Ramos (cell line): Measurements from ENCODE around the gene CDT1.

Experiments used
- in situ Hi-C: fragments of 300-500 bp; cut with MboI; formaldehyde crosslinking; loops from one replicate; pipeline ENCODE4 v1.14.3; 2022; ENCODE audit warnings: low sequenced_read_pairs; ENCODE audit not compliant: unreplicated experiment

CDT1 gene

DNA sequence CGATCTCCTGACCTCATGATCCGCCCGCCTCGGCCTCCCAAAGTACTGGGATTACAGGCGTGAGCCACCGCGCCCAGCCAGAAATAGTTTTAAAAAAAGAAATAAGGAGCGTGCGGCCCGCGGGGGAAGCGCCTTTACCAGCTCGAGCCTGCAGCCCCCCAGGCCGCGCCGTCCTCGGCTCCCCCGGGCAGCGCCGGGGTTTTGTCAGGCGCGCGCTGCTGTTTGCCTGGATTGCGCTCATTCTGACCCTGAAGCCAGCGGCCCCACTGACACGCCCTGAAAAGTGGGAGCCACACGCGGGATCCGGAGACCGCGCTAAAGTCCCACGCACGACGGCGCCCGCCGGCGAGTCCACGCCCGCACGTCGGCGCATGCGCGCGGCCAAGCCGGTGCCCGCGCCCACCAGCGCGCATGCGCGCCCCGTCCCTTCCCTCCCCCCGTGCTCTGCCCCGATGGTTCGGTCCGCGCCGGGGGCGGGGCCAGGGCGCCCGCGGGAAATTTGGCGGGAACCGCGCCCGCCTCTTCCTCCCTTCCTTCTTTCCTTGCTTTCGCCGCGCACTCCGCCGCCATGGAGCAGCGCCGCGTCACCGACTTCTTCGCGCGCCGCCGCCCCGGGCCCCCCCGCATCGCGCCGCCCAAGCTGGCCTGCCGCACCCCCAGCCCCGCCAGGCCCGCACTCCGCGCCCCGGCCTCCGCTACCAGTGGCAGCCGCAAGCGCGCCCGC is at the start of gene CDT1:
Gene CDT1, plus strand, starts transcription at position 526 of the 724 bp plus-strand sequence. Its CDS starts 43 bp downstream, at position 569.
- in situ Hi-C loops, result no loop called here

DNA sequence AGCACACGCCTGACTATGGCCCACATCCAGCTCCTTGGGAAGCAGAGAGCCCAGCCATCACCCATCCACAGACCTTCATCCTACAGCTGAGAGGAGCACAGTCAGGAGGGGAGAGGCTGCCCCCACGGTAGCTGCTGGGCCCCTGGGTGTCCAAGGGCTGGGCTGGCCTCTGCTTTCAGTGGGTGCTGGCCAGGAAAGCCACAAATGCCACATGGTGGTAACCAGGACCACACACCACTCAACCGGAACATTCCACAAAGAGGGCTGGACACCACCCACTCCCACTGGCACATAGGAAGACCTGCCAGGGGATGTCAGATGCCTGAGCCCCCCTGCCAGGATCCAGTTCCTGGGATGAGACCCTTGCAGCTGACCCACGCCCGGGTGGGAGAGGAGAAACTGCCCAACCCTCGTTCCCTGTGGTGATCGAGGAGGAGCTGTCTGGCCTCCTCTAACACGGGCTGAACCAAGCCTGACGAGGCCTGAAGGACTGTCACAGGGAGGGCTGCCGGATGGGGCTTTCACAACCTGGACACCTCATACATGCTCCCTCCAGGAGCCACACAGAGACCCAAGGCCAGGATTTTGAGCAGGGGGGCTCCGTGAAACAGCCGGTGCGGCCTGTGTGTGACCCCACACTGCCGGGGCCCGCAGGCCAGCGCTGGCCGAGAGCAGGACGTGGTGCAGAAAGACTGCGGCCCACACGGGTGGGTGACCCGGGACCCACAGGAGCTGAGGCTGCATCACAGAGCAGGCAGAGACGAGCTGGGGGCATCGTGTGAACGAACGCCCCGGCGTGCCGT is 49.3 kb upstream of the CDT1 start:
- in situ Hi-C loops, result no loop called here

DNA sequence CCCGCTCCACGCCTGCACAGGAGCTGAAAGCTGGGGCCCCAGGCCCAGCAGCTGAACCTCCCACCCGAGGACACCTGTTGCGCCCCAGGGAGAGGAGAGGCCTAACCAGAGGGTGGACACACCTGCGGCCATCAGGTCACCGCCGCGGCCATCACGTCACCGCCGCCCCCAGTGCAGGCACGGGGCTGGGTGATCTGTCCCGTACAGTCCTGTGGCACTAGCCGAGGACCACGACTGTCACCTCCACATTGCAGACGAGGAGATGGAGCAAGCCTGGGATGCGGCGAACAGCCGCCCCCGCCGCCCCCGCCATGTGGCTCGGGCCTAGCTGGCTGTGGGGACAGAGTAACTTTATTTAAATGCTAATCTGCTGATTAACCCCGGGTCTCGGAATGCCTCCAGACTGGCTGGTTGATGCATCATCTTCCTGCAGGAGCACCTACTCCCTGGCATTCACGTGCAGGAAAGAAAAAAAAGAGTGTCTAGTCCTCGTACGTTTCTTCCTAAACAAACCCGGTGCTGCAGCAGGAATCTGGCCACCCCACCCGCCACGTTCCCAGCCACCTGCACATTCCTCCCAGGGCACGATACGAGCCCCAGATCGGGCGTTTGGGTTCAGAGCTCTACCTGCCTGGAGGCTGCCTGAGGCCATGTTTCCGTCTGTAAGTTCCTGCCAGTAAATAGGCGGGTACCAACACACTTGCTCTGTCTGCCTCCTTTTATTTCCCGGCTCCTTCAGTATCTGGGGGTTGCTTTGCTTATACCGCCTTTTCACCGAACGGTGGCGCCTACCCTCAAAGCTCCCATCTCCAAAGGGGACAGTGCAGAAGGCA is 48.5 kb upstream of the CDT1 start:
- in situ Hi-C loops, result no loop called here

DNA sequence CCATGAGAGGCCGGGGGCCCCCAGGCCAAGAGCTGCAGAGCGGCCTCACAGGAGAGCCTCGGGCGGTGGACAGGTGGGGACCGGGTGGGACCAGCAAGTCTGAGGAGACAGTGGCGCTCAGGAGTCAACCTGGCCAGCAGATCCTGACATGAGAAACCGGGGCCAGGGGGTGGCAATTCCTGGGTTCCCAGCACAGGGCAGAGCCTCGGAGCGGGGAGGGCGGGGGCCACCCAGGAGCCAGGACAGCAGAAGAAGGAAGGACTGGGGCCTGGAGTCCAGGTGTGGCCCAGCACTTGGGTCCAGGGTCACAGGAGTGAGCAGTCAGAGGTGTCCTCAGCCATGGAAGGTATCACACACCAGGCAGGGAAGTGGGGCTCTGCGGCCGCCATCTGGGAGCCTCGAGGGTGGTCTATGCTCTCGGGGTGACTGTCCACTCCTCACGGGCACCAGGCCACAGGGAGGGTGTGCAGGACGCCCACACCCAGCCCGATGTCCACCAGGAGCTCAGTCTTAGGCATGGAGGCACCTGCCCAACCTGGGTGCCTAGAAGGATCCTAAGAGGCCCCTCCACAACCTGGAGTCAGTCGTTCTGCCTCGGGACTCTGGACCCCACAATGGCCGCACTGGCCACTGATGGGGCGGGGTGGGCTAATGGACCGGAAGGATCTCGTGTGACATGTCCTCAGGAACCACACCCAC is 47.7 kb upstream of the CDT1 start:
- in situ Hi-C loops, result no loop called here

DNA sequence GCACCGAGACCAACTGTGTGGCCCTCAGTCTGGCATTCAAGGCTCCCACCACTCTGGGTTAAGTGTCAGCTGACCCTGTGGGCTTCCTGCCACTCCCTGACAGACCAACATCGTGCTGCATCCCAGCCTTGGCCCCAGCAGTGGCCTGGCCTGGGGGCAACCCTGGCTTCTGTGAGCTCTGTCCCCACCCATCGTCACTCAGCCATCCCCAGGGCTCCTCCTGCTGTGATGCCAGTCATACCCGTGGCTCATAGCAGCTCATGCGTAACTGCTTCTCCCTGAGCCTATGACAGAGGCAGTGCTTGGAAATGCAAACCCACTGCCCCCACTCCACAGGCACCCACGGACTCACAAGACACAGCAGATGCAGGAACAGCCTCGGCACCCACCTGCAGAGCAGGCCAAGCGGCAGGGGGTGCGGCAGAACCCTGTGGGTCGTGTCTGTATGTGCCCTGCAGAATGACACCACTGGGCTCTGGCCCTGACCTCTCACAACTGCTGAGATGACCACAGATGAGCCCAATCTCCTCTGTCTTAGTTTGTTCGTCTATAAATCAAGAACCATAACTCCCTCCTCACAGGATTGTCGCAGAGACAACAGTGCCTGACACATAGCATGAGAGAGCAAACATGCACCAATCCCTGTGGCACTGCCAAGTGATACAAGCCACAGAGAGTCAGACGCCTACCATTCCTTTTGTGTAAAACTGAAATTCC is 45.2 kb upstream of the CDT1 start:
- in situ Hi-C loops, result no loop called here

DNA sequence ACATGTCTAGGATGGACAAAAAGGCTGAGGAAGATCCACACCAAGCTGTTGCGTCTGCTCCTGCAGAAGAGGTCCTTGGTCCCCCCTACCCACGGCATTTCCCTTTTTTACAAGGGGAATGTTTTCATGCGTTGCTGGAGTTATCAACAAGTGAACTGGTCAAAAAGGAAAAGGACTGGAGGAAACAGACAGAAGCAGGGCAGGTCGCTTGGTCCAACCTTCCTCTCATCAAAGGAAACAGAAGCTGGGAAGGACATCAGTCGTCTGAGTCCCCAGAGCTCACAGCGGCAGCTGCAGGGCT is 44.7 kb upstream of the CDT1 start:
- in situ Hi-C loops, result no loop called here

DNA sequence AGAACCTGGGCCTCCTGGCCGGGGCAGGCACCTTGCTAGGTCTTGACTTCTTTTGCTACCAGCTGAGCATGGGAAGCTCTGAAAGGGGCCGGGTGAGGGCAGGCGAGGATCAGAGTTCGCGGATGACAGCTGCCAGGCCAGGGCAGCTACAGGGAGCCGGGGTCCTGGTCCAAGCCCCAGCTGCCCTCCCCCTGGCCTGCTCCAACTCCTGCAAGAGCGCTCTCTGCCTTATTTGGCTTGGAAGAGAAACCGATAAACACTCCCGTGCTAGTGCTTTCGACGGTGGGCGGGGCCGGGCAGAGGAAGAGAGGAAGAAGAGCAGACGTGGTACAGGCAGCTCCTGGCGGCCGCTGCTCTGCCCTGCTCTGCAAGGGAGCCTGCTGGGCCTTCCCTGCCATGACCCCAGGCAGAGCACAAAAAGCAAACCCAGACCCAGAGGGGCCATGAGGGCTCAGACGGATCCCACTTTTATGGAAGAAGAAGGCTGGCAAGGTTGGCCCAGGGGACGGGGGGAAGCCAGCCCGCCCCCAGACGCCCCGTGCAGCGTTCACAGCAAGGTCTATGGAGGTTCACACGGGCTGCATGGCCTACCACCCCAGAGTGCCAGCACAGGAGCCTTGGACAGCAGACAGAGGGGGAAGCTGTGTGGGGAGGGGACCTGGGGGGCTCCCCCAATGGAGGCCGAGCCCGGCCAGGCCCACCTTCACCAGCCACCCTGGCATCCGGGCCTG is 44.2 kb upstream of the CDT1 start:
- in situ Hi-C loops, result no loop called here

DNA sequence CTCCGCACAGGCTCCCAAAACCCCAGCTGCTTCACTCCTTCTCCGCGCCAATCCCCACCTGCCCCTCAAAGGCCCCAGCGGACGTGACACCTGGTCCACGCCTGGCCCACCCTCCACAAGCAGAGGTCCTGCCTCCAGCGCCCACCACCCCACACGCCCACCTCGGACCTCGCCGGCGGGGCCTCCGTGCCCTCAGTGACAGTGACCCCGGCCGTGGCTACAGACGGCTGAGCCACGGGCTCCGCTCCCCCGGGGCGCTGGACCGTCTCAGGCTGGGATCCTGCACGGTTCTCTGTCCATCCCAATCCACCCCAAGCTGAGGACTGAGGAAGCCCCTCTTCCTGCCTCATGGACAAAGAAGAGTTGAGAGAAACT is 43.6 kb upstream of the CDT1 start:
- in situ Hi-C loops, result no loop called here

DNA sequence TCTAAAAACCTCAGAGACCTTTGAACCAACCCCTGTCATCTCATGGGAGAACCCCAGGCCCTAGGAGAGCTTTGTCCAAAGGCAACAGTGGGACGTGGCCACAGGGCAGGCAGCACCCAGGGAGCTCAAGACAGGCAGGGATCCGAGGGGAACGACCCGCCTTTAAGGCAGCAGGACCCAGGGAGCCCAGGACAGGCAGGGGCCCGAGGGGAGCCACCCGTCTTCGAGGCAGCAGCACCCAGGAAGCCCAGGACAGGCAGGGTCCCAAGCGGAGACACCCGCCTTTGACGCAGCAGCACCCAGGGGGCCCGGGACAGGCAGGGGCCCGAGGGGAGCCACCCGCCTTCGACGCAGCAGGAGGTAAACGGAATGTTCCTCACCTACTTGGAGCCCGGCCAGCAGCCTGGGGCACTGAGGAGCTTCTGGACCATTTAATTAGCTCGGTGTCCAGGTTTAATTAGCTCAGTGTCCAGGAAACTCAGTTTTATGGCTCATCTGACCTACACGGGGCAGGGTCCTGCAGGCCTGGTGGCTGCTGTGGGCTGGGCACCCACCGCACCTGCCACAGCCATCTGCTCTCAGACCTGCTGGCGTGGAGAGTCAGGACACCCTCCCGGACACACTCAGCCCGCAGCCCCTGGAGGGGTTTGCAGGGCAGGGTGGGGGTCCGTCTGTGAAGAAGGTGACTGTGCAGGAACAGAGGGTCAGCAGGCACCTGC is 43.0 kb upstream of the CDT1 start:
- in situ Hi-C loops, result no loop called here

DNA sequence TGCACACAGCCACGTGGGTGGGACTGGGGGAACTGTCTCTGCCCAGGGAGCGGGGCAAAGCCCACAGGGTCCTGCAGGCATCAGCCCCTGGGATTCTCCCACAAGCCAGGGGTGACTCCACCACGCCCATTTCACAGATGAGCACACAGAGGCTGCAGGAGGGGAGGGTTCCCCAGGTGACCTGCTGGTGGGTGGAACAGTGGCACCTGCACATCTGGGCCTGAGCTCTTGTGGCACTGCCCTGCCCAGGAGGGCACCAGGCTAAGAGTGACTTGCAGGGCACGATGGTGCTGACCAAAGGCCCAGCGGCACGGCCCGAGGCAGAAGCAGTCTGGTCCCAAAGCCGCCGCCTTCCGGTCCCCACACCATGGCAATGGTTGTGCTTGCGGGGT is 42.5 kb upstream of the CDT1 start:
- in situ Hi-C loops, result no loop called here

DNA sequence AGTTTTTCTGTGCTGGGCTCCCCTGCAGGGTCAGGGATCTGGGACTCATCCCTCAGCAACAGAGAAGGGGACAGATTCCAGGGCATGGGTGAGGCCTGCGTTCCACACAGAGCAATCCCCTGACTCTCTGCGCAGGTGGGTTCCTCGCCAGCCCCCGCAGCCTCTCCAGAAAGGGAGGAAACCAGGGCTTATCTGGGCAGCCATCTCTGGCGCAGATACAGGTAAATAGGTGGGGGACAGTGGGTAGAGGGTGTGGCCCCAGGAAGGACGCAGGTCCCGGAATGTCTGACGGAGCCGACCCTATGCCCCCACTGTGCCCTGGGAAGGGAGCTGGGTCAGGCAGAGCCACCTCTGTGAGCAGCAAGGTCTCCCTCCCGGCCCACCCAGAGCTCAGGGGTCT is 41.8 kb upstream of the CDT1 start:
- in situ Hi-C loops, result no loop called here

DNA sequence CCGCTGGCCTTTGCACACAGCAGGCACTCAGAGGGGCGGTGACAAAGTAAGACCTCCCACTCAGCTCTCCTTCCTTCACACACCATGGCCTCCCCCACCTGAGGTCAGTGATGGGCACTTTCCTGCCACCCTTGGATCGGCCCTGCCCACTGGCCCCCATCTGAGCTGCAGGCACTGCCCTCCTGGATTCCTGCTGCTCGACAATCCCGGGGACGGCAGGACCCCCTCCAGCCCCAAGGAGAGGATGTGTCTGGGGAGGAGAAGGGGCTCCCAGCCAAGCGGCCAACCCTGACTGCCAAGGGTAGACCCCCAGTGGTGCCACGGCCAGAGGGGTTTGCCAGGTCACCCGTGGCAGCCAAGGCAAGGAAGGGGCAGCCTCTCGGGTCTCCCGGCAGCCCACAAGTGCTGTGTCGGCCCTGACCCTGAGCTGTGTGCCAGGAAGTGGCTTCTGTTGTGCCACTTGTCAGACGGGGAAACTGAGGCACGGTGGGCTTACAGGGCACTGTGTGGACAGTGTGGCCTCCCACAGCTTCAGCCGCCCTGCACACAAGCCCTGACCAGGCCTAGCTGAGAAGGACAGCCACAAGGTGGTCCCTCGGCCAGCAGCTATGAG is 41.2 kb upstream of the CDT1 start:
- in situ Hi-C loops, result no loop called here

DNA sequence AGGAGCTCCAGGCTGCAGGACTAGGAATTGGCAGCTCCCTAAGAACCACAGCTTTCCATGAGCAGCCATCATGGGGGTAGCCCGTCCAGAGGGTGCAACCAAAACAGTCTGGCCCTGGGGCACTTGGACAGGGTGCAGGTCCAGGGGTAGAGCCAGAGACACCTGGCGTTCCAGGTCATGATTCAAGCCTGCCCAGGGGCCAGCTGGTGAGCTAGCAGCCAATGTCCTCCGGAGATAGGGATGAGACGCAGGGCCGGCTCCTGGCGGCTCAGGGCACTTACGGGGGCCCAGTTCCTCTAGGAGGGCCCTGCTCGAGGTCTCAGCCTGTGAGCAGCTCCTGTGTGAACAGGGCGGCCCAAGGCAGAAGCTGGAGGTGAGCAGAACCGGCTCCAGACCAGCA is 40.6 kb upstream of the CDT1 start:
- in situ Hi-C loops, result no loop called here

DNA sequence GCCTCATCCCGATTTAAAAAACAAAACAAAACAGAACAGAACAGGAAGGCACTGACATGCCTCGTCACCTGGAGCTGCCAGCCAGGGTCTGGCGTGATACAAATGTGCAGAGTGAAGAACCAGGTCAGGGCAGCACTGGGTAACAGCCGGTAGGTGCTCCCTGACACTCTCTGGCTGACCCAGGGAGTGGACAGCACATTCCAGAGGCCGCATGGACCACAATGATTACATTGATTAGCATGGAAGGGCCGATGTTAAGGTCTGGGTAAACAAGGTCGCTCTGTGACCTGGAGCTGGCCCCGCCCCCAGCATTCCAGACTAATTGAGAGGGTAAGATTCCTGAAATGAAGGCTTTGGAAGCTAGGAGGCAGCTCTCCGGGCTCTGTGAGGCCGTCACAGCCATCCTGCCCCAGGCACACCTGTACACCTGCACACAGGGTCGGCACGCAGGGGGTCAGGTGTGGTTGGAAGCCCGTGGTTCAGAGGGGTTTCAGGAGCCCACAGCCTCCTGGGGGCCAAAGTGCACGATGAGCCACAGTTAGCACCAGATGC is 40.0 kb upstream of the CDT1 start:
- in situ Hi-C loops, result no loop called here

DNA sequence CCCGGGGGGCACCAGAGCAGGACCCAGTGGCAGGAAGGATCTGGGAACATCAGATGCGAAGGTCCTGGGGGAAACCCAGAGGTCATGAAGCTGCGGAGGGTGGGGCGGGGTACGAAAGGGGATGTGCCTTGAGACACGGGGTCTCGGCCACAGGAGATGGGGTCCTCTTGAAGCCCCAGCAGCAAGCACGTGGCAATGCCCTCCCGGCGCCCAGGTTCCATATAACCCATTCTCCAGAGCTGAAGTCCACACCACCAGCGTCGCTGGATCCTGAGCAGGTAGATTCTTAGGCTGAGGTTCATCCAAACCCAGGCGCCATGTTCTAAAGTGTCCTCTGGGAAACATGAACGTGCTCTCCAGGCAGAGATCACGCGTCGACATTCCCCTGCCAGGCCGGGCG is 39.5 kb upstream of the CDT1 start:
- in situ Hi-C loops, result no loop called here

DNA sequence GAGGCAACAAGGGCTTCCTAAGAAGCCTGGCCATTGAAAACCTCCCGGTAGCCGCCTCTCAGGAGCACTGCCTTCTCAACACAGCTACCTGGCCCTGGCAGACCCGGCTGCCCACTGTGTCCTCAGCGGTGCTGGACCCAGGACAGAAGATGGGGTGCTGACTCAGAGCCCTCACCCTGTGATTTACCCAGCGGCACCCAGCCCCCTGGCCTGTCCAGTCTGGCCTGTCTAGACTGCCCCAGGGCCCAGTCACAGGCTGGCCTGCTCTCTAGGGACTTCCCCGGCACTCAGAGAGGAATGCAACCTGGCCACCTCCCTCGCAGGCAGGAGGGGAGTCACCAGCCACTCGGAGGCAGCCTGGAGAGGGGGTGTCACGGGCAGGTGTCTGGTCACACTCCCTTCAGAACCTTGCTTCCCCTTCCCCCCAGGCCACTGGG is 38.7 kb upstream of the CDT1 start:
- in situ Hi-C loops, result no loop called here

DNA sequence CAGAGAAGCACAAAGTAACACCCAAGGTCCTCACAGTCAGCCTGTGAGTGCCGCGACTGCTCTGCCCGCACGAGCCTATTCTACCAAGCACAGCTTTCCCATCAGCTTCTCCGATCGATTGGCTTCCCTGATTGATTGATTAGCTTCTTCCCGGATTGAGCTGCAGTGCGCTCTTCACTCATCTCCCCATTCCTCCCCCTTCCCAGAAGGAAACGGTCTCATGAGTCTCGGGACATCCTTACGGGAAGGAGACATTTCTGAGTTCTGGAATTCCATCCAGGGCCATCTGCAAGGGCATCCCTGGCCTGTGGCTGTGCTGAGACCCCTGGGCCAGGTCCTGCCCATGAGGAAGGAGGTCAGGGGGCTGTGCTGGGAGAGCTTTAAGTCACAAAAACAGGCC is 36.6 kb upstream of the CDT1 start:
- in situ Hi-C loops, result no loop called here

DNA sequence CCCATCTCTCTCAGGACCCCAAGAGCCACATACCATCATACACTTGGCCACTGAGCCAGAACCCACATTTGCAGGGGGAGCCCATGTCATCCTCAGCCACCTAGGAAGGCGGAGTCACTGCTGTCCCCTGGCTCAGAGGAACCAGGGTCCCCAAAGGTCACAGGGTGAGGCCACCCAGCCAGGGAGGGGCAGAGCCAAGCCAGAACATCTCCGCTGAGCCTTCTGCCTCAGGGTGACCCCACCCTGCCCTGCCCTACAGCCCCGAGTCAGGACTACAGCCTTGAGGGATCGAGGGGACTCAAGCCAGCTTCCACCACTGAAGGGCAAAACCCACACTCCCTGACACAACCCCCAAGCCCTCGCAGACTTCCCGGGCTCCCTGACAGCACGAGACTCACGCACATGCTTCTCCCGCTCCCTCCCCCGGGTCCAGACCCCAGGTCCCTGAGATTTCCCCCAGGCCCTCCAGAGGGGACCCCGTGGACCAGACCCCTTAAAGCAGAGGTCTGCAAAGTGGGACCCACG is 36.0 kb upstream of the CDT1 start:
- in situ Hi-C loops, result no loop called here
